Germinal center (tissue), 1 donor: ENCODE results near the gene SPRYD3.
A peak's percentile ranks its signal among the peaks of the same experiment; 100 is the strongest.

Experiments
- DNase-seq: peaks from one replicate; pipeline ENCODE4 v3.0.0; 2012; ENCODE audit warnings: mixed read lengths, low spot score

SPRYD3 gene

GRCh38 chr12:53078425-53079225 lies 565 bp downstream of the SPRYD3 start:
- DNase-seq = peak; percentile 72

GRCh38 chr12:53077030-53077429 lies 2.2 kb downstream of the SPRYD3 start:
- no peak for DNase-seq

DNA sequence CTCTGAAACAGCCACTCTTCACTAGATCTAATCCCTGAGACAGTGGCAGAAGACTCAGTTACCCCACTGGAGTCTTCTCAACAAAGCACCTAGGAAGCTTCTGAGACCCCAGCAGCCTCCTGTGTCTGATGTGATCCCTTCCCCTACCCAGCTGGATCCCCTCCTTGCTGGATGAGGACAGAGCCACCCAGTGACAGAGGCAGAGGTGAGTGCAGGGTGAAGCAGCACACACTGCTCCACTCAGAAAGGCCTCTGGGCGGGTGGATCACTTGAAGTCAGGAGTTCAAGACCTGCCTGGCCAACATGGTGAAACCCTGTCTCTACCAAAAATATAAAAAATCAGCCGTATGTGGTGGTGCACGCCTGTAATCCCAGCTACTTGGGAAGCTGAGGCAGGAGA lies 2.7 kb downstream of the SPRYD3 start:
- no peak for DNase-seq

GRCh38 chr12:53074999-53075370 lies 4.2 kb downstream of the SPRYD3 start:
- DNase-seq = no peak

GRCh38 chr12:53074283-53074998 lies 4.7 kb downstream of the SPRYD3 start:
- DNase-seq = no peak

DNA sequence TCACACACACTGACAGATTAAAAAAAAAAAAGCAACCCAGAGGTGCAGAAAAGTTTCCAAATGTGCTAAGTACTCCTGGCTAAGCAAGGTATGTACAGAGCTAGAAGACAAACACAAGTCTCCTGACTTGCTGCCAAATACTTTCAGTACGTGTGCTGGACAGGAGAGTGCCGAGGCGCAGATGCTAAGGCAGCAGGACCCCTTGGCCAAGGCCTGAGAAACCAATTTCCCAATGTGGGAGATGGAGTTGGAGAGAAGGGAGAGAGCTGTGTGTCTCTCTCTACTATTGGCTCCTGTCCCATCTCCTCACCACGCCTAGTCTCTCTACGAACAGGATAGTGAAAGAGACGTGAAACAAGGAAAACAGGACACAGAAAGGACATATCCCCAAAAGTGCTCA lies 5.3 kb downstream of the SPRYD3 start:
- no peak for DNase-seq

DNA sequence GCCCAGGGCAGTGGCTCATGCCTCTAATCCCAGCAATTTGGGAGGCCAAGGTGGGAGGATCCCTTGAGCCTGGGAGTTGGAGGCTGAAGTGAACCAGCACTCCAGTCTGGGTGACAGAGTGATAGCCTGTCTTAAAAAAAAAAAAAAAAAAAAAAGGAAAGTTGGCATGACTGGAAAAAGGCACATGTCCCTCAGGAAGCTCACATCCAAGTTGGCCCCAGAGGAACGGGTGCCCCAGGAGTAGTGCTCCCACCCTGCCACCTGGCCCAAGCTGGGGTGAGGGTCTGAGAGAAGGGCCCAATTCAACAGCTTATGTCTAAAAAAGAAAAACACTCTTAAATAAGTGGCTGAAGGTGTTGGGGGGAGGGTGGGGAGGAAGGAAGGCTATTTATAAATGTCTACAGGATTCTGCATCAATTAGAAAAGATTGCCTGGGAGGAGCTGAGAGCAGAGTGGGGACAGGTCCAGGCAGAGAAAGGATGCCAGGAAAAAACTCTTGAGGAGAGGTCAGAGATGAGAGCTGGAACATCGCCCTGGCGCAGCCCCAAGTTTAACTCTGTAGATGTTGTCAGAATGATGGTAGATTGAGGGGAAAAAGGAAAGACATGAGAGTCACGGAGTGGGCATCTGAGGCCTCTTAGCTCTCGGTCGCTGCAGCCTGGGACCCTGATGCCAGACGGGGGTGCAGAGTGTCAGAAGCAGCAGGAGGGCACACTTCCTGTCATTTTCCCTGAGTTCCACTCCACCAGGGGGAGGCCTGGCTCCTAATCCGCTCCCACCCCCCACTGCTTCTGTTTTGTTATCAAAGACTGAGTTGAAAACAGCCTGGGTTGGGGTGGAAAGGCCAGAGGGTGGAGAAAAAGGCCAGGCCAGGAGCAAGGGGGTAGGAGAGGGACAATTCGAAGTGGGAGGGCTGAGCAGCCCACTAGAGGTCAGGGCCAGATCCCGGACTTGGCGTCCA lies 7.3 kb downstream of the SPRYD3 start:
- DNase-seq = no peak

- no peak for DNase-seq
These were observed 8.2 kb downstream of the SPRYD3 start for GRCh38 chr12:53070877-53071492.

- no peak for DNase-seq
These were observed 9.4 kb downstream of the SPRYD3 start for GRCh38 chr12:53069621-53070410.

DNA sequence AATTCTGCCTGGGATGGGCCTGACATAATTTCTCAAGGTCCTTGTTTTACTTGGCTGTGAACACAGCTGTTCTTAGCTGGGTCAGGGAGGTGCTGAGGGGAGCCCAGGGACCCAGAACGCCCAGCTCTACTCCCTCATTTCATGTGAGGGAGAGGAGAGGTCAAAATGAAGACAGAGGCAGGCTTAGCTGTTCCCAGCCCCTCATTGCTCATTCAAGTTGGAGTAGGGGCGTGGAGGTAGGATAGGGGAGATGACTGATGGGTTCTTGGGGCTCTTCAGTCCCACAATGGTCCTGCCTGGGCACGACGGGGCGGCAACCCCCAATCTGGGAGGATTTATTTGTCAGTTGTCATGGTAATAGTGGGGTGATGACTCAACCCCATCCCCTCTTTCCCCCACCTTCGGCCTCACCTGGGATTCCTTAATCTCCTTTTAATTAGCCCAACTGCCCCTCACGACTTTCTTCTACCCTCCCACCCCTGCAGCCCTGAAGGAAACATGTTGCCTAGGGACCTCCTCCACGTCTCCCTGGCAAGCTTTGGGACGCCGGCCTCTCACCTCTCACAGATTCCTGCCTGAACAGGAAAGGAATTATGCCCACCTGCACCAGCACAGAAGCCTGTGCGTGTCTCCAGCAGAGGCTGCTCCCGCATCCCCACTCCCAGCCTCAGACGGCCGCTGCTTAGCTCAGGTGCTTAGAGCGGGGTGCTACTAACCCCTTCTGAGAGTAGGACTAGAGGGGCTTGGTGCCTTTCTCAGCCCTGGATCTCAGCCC lies 10.2 kb downstream of the SPRYD3 start:
- DNase-seq = no peak

DNA sequence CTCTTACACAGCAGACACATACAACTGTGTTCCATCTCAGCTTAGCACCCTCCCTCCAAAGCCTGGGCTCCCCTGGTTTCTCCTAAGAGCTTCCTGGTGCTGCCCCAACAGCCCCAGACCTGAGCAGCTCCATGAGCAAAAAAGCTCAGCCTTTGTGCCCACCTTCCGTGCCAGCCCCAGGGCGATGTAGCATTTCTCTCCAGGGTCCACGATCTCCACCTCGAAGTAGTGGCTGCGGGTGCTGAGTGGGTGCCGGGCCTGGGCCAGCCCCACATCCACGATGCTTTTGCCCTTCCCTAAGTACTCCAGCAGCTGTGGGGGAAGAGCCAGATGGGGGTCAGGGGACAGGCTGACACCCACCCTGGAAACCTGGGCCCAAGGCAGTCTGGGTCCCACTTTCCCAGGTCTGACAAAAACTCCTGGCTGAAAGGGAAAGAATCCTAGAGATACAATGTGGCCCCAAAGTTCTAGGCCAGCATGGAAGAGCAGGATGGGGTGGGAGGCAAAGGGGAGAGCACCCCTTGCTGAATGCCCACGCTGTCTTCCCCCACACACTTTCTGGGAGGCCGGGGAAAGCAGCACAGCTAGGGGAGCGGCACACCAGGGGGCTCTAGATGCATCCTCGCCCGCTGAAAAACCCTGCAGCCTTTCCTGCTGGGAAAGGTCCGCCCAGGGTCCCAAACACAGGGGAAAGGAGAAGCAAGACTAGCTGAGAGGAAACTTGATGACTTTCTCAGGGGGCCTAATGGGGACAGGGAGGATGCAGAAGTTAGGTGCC lies 11.0 kb downstream of the SPRYD3 start:
- DNase-seq = no peak

- no peak for DNase-seq
These were observed 11.9 kb downstream of the SPRYD3 start for GRCh38 chr12:53067074-53067992.

DNA sequence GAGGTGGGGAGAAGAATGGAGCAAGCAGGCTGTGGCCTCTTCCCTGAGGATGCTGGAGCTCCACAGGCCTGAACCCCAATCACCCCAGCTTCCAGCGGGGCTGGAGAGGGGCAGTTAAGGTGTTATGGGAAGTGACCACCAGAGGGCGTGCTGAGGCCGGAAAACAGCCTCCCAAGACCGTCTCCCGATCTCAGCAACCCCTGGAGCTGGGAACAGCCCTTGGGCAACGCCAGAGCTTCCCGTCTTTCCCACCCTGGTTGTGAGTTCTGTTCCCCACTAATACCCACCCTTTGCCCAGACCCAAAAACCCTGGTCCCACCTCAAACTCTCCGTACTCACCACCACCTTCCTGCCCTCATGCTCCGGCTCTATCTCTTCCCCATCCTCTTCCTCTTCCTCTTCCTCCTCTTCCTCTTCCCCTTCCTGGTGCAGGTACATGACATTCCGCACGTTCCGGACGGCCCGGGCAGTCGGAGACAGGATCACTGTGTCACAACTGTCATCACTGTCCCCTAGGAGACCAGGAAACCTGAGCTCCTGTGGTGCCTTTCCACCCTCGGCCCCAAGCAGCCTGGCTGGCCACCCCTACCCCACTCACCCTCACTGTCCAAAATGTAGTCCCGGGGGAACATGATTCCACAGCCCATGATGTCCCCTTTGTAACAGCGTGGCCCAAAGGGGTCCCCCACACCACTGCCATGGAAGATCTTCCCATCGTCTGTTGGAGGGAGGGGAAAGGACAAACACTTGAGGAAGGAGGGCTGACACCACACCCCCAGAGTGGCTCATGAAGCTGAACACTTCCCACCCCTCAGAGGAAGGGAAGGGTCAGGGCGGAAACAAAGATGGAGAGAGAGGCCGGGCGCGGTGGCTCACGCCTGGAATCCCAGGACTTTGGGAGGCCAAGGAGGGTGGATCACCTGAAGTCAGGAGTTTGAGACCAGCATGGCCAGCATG lies 12.9 kb downstream of the SPRYD3 start:
- DNase-seq = peak; percentile 84

- no peak for DNase-seq
These were observed 13.7 kb downstream of the SPRYD3 start for GRCh38 chr12:53065470-53065869.

DNA sequence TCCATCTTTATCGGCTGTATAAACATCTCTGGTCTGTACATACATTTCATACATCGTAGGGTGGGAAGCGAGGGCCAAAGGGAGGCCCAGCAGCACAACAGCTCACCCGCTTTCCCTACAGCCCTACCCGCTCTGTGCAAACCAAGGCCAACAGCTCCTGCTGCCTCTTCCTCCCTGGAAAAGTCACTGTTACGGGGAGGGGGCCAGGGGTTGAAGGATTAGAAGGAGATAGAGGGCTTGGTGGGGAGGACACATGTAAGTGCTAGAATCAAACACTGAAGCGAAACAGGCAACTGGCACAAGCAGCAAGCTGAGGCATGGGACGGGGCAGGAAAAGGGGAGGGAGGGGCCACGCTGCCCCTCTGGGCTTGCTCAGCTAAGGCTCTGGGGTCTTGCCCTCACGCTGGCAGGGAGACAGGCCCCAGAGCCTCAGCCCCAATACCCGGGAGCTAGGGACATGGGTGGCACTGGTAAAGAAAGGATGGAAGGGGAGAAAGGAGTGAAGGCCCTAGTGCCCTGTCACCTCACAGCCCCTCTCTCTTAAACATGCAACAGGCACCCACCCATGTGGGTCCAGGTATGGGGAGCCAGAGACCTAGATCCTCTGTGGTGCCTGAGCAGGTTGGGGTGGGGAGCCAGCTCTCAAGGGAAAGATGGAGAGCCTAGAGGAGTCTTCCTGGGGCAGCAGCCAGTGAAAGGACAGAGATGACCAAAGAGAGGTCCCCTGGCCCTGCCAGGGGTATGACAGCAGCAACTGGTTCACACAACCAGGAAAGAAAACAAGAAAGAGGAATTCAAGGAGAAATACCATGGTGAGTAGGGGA lies 14.4 kb downstream of the SPRYD3 start:
- no peak for DNase-seq
